ENCODE data around the gene DOK7. TPM values are rescaled to one million over a fixed set of nuclear protein-coding genes. Genes with fewer than 3 reads are reported as not detected.

The DOK7 gene
- polyA plus RNA-seq, 2 donors: 0.11 to 0.29 TPM

DNA sequence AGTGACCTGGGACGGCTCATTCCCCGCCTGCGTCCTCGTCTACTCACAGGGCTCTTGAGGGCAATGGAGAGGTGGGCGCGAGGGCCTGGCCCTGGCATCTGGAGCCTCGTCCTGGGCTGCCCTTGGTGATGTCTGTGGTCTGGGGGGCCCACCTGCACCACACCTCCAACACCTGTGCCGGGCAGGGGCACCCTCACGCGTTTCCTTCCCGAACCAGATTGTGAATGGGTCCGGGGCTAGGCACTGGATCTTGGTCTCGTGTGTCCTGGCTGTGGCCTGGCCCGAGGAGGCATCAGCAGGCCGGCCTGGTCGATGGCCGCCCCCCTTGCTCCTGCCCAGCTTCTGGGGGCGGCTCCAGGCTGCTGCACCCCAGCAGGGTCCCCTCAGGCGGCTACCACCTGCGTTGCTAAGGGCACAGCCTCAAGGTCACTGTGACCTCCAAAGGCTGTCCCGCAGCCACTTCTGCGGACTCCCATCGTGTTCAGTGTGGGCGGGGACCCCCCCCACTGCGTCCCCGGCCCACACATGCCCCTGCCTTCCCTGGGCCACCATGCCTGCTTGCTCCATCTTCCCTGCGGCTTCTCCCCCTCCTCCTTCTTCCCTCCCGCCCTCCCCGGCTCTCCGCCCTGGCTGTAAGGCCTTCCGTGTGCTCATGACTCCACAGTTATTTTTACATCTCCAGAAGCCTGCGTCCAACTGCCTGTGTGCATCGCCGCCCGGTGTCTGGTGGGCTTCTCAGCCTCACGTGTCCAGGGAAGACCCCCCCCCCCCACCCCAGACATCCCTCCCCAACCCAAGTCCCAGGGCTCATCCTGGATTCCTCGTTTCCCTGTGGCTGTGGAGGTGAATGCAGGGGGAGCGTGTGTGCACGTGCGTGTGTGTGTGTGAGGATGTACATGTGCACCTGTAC lies 3.8 kb downstream of the DOK7 start:
- Histone ChIP-seq H3K4me1 (ENCODE audit: control insufficient read depth in 2 of 2, insufficient read depth in 2 of 2, low read length in 1 of 2) (peaks cover 0 to 3% of the 10 kb centered on the region in 2 donors), H3K9me3 (ENCODE audit: control insufficient read depth in 2 of 2, insufficient read depth in 1 of 2, low read depth in 1 of 2, low read length in 1 of 2) (peaks cover 0 to 15% of the 10 kb centered on the region in 2 donors), H3K36me3 (ENCODE audit: control insufficient read depth in 2 of 2, insufficient read depth in 2 of 2, low read length in 1 of 2) (no peaks in the 10 kb centered on the region), H3K4me3 (ENCODE audit: low read depth in 1 of 2, low read length in 2 of 2) (no peak overlapping the region), H3K27ac (ENCODE audit: low read depth in 2 of 2, low read length in 1 of 2) (no peak overlapping the region), H3K27me3 (ENCODE audit: control insufficient read depth in 1 of 2, insufficient read depth in 2 of 2, low read length in 2 of 2) (peaks cover 0 to 7% of the 10 kb centered on the region in 2 donors)
- 81 to 86% methylated on average over 40 of the region's 40 CpGs for whole genome bisulfite sequencing, 2 donors

DNA sequence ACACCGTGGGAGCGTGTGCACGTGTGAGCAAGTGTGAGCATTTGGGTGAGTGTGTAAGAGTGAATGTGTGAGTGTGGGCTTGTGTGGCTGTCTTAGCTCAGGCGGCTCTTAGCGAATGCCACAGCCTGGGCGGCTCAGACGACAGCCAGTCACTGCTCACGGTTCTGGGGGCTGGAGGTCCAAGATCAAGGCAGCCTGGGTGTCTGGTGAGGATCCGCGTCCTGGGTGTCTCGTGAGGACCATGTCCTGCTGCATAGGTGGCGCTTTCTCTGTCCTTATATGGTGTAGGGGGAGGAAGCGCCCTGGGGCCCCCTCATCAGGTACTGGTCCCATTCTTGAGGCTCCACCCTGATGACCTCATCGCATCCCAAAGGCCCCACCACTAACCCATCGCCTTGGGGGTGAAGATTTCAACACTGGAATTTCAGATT lies 4.5 kb downstream of the DOK7 start:
- Histone ChIP-seq H3K9me3 (ENCODE audit: control insufficient read depth in 2 of 2, insufficient read depth in 1 of 2, low read depth in 1 of 2, low read length in 1 of 2) (peaks cover 0 to 15% of the 10 kb centered on the region in 2 donors), H3K4me3 (ENCODE audit: low read depth in 1 of 2, low read length in 2 of 2) (no peak overlapping the region), H3K36me3 (ENCODE audit: control insufficient read depth in 2 of 2, insufficient read depth in 2 of 2, low read length in 1 of 2) (no peaks in the 10 kb centered on the region), H3K27me3 (ENCODE audit: control insufficient read depth in 1 of 2, insufficient read depth in 2 of 2, low read length in 2 of 2) (peaks cover 0 to 7% of the 10 kb centered on the region in 2 donors), H3K4me1 (ENCODE audit: control insufficient read depth in 2 of 2, insufficient read depth in 2 of 2, low read length in 1 of 2) (peaks cover 0 to 3% of the 10 kb centered on the region in 2 donors), H3K27ac (ENCODE audit: low read depth in 2 of 2, low read length in 1 of 2) (no peak overlapping the region)
- 85 to 91% methylated on average over 15 of the region's 15 CpGs for WGBS, 2 donors

DNA sequence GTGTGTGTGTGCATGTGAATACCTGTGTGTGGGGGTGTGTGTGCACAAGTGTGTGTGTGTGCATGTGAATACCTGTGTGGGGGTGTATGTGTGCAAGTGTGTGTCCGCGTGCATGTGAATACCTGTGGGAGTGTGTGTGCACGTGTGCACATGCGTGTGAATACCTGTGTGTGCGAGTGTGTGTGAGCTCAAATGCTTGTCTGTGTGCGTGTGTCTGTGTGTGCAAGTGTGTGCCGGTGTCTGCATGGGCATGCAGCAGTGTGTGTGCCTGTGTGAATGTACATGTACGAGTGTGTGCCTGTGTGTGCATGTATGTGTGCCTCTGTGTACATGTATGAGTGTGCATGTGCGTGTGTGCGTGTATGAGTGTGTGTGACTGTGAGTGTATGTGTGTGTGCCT lies 5.0 kb downstream of the DOK7 start:
- Histone ChIP-seq H3K27ac (ENCODE audit: low read depth in 2 of 2, low read length in 1 of 2) (no peak overlapping the region), H3K9me3 (ENCODE audit: control insufficient read depth in 2 of 2, insufficient read depth in 1 of 2, low read depth in 1 of 2, low read length in 1 of 2) (peaks cover 0 to 15% of the 10 kb centered on the region in 2 donors), H3K27me3 (ENCODE audit: control insufficient read depth in 1 of 2, insufficient read depth in 2 of 2, low read length in 2 of 2) (peaks cover 0 to 3% of the 10 kb centered on the region in 2 donors), H3K4me1 (ENCODE audit: control insufficient read depth in 2 of 2, insufficient read depth in 2 of 2, low read length in 1 of 2) (peaks cover 0 to 4% of the 10 kb centered on the region in 2 donors), H3K4me3 (ENCODE audit: low read depth in 1 of 2, low read length in 2 of 2) (no peak overlapping the region), H3K36me3 (ENCODE audit: control insufficient read depth in 2 of 2, insufficient read depth in 2 of 2, low read length in 1 of 2) (no peaks in the 10 kb centered on the region)
- 93 to 96% methylated on average over 10 of the region's 10 CpGs for WGBS, 2 donors

DNA sequence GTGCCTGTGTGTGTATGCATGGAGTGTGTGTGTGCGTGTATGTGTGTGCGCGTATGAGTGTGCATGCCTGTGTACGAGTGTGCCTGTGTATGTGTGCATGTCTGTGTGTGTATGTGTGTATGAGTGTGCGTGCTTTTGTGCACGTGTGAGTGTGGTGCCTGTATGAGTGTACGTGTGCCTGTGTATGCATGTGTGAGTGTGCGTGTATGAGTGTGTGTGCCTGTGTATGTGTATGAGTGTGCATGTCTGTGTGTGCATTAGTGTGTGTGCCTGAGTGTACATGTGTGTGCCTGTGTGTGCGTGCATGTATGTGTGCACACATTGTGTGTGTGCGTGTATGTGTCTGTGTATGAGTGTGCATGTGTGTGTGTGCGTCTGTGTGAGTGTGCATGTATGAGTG lies 5.7 kb downstream of the DOK7 start:
- no peaks in the 10 kb centered on the region for H3K36me3 ChIP-seq (ENCODE audit: control insufficient read depth in 2 of 2, insufficient read depth in 2 of 2, low read length in 1 of 2)
- H3K27ac ChIP-seq (ENCODE audit: low read depth in 2 of 2, low read length in 1 of 2): no peak overlapping the region
- 93 to 98% methylated on average over 11 of the region's 11 CpGs for WGBS, 2 donors
- H3K9me3 ChIP-seq (ENCODE audit: control insufficient read depth in 2 of 2, insufficient read depth in 1 of 2, low read depth in 1 of 2, low read length in 1 of 2): peaks cover 0 to 15% of the 10 kb centered on the region in 2 donors
- H3K27me3 ChIP-seq (ENCODE audit: control insufficient read depth in 1 of 2, insufficient read depth in 2 of 2, low read length in 2 of 2): peaks cover 0 to 3% of the 10 kb centered on the region in 2 donors
- H3K4me3 ChIP-seq (ENCODE audit: low read depth in 1 of 2, low read length in 2 of 2): no peak overlapping the region
- peaks cover 0 to 7% of the 10 kb centered on the region in 2 donors for H3K4me1 ChIP-seq (ENCODE audit: control insufficient read depth in 2 of 2, insufficient read depth in 2 of 2, low read length in 1 of 2)

DNA sequence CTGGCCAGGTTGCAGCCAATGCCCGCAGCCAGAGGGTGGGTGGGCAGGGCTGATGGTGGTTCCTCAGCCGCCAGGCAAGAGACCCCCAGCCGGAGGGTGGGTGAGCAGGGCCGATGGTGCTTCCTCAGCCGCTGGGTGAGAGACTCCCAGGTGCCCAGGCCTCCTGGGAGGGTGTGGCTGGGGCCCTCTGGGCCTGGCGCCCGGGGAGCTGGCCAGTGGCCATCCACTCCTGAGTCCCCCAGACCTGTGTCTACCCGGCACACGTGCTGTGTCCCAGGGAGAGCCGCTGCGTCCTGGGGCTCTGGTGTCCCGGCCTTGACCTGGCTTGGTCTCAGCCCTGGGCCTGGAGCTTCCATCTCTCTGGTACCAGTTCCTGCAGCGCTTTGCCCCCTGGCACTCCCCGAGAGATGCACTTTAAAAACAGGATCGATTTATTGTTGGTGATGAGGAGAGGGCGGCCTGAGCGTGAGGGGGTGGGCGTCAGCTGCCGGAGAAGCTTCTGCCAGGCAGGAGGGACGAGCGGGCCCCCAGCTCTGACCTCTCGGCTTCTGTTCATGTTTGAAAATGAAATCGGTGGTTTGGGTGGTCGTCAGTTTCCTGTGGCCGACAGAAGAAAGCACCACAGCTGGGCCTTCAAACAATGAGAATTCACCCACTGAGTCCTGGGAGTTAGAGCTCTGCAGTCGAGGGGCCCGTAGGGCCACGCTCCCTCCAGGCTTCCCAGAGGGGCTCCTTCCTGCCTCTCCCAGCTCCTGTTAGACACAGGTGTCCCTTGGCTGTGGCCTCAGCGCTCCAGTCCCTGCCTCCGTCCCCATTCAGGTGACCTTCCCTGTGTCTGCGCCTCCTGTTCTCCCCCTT lies 6.5 kb downstream of the DOK7 start:
- WGBS, 2 donors: 77 to 80% methylated on average over 30 to 31 of the region's 31 CpGs
- H3K27me3 ChIP-seq (ENCODE audit: control insufficient read depth in 1 of 2, insufficient read depth in 2 of 2, low read length in 2 of 2): peaks cover 0 to 3% of the 10 kb centered on the region in 2 donors
- no peak overlapping the region for H3K27ac ChIP-seq (ENCODE audit: low read depth in 2 of 2, low read length in 1 of 2)
- peaks cover 0 to 15% of the 10 kb centered on the region in 2 donors for H3K9me3 ChIP-seq (ENCODE audit: control insufficient read depth in 2 of 2, insufficient read depth in 1 of 2, low read depth in 1 of 2, low read length in 1 of 2)
- peaks cover 0 to 7% of the 10 kb centered on the region in 2 donors for H3K4me1 ChIP-seq (ENCODE audit: control insufficient read depth in 2 of 2, insufficient read depth in 2 of 2, low read length in 1 of 2)
- no peak overlapping the region for H3K4me3 ChIP-seq (ENCODE audit: low read depth in 1 of 2, low read length in 2 of 2)
- no peaks in the 10 kb centered on the region for H3K36me3 ChIP-seq (ENCODE audit: control insufficient read depth in 2 of 2, insufficient read depth in 2 of 2, low read length in 1 of 2)

DNA sequence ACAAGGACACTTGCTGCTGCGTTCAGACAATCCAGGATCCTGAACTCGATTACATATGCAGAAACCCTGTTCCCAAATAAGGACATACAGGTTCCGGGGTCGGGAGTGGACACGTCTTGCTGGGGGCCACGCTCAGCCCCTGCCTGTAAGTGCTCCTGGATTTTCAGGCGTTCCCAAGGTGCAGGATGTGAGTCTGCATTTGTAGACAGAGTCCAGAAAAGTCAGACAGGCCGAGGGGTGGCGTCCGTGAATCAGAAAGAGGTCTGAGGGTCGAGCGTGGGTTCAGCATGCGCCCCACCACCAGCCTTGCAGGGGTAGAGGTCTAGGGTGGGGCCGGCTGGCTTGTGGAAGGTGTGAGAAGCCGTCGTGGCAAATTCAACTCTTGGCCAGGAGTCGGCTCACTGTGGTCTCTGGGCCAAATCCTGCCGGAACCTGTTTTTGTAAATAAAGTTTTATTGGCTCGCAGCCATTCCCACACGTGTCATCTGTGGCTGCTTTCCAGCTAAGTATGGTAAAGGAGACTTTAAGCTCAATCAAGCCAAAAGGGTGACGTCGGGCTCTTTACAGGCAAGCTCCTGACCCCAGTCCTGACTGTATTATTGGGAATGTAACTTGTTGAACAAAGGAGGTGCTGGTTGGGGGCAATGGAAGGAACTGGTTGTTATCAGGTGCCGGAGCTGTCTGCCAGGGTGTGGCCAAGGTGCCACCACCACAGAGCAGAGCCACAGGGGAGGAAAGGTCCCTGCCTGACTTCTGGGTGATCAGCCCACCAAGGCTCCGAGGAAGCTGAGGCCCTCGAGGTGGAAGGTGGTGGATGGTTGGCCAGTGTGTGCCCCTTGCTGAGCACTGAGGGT lies 7.4 kb downstream of the DOK7 start:
- H3K36me3 ChIP-seq (ENCODE audit: control insufficient read depth in 2 of 2, insufficient read depth in 2 of 2, low read length in 1 of 2): no peaks in the 10 kb centered on the region
- peaks cover 0 to 15% of the 10 kb centered on the region in 2 donors for H3K9me3 ChIP-seq (ENCODE audit: control insufficient read depth in 2 of 2, insufficient read depth in 1 of 2, low read depth in 1 of 2, low read length in 1 of 2)
- H3K4me1 ChIP-seq (ENCODE audit: control insufficient read depth in 2 of 2, insufficient read depth in 2 of 2, low read length in 1 of 2): peaks cover 0 to 7% of the 10 kb centered on the region in 2 donors
- H3K27me3 ChIP-seq (ENCODE audit: control insufficient read depth in 1 of 2, insufficient read depth in 2 of 2, low read length in 2 of 2): peaks cover 0 to 2% of the 10 kb centered on the region in 2 donors
- whole genome bisulfite sequencing, 2 donors: 50 to 51% methylated on average over 25 of the region's 25 CpGs
- H3K4me3 ChIP-seq (ENCODE audit: low read depth in 1 of 2, low read length in 2 of 2): no peak overlapping the region
- no peak overlapping the region for H3K27ac ChIP-seq (ENCODE audit: low read depth in 2 of 2, low read length in 1 of 2)

DNA sequence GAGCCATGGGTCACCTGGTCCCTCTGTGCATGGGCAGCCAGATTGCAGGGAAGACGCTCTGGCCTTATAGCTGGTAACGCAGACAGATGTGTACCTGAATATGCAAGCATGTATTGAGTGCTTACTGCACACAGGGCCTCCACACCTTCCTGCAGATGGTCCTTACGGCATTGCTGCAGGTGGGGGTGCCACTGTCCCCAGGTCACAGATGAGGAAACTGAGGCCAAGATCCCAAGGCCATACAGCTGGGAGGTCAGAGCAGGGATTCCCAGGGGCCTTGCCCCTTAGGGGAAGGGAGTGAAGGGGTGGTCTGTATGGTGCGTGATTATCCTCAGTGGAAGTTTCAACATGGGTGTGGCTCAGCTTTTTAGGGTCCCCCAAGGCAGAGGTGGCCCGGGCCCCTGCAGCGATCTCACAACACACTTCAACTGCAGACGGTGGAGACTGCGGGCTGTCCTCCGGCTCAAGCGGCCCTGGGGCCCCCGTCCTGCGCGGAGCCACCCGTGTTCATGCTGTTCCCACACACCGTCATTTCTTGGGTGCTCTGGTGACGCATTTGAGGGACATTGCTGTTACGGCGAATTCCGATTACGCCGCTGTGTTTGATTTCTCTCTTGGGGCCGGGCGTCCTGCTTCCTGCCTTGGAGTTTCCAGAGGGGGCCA lies 8.1 kb downstream of the DOK7 start:
- WGBS, 2 donors: 94 to 95% methylated on average over 23 of the region's 23 CpGs
- Histone ChIP-seq H3K36me3 (ENCODE audit: control insufficient read depth in 2 of 2, insufficient read depth in 2 of 2, low read length in 1 of 2) (no peaks in the 10 kb centered on the region), H3K27me3 (ENCODE audit: control insufficient read depth in 1 of 2, insufficient read depth in 2 of 2, low read length in 2 of 2) (no peaks in the 10 kb centered on the region), H3K9me3 (ENCODE audit: control insufficient read depth in 2 of 2, insufficient read depth in 1 of 2, low read depth in 1 of 2, low read length in 1 of 2) (peaks cover 0 to 15% of the 10 kb centered on the region in 2 donors), H3K4me1 (ENCODE audit: control insufficient read depth in 2 of 2, insufficient read depth in 2 of 2, low read length in 1 of 2) (peaks cover 0 to 7% of the 10 kb centered on the region in 2 donors), H3K4me3 (ENCODE audit: low read depth in 1 of 2, low read length in 2 of 2) (no peak overlapping the region), H3K27ac (ENCODE audit: low read depth in 2 of 2, low read length in 1 of 2) (no peak overlapping the region)

DNA sequence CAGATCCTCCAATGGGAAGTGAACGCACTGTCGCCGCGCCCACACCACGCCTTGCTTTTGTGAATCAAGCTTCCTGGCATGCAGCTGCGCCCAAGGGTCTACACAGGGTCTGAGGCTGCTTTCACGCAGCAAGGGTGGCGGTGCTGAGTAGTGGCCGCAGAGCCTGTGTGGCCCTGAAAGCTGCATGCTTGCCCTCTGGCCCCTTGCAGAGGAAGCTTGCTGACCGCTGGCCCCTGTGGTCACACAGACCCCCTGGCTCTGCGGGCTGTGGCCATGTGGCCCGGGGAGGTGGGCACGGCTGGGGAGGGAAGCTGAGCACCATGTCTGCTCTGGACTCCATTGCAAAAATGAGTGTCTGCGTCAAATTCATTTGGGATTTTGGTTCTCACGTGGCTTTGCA lies 8.8 kb downstream of the DOK7 start:
- H3K36me3 ChIP-seq (ENCODE audit: control insufficient read depth in 2 of 2, insufficient read depth in 2 of 2, low read length in 1 of 2): no peaks in the 10 kb centered on the region
- no peaks in the 10 kb centered on the region for H3K27me3 ChIP-seq (ENCODE audit: control insufficient read depth in 1 of 2, insufficient read depth in 2 of 2, low read length in 2 of 2)
- H3K27ac ChIP-seq (ENCODE audit: low read depth in 2 of 2, low read length in 1 of 2): no peak overlapping the region
- peaks cover 0 to 7% of the 10 kb centered on the region in 2 donors for H3K4me1 ChIP-seq (ENCODE audit: control insufficient read depth in 2 of 2, insufficient read depth in 2 of 2, low read length in 1 of 2)
- H3K4me3 ChIP-seq (ENCODE audit: low read depth in 1 of 2, low read length in 2 of 2): no peak overlapping the region
- WGBS, 2 donors: 90 to 91% methylated on average over 15 of the region's 15 CpGs
- peaks cover 0 to 15% of the 10 kb centered on the region in 2 donors for H3K9me3 ChIP-seq (ENCODE audit: control insufficient read depth in 2 of 2, insufficient read depth in 1 of 2, low read depth in 1 of 2, low read length in 1 of 2)
